Mesenchymal stem cell (in vitro differentiated cells and primary cell): ENCODE results near the gene DNAJC22.
"Not testable (repeated sequence)": the region's sequence is repeated elsewhere in the genome, so short reads cannot be mapped to it uniquely, and the experiment has no call there.

ENCODE experiments used
- DNase-seq: peaks from one replicate; pipeline ENCODE4 v3.0.0-alpha.2; 2013
- H2AFZ ChIP-seq: one replicate; pipeline ENCODE4 v1.6.1; 2013; ENCODE audit warnings: low read depth, mild to moderate bottlenecking, control low read depth, inconsistent platforms, low read length, moderate library complexity
- H2AK5ac ChIP-seq: 2 replicates; pipeline ENCODE4 v1.6.1; 2013; ENCODE audit warnings: low read length, moderate library complexity, mild to moderate bottlenecking, inconsistent platforms; ENCODE audit not compliant: severe bottlenecking
- H2BK120ac ChIP-seq: one replicate; pipeline ENCODE4 v1.6.1; 2013; ENCODE audit warnings: low read depth, mild to moderate bottlenecking, inconsistent platforms, low read length, moderate library complexity
- H2BK12ac ChIP-seq, 2 experiments: one replicate each; pipeline ENCODE4 v1.6.1; 2013; ENCODE audit warnings: inconsistent platforms in 2 of 2, low read length in 2 of 2, mild to moderate bottlenecking in 2 of 2, moderate library complexity in 2 of 2, control low read depth in 1 of 2
- H2BK15ac ChIP-seq: one replicate; pipeline ENCODE4 v1.6.1; 2013; ENCODE audit warnings: mild to moderate bottlenecking, low read depth, inconsistent platforms; ENCODE audit not compliant: poor library complexity, severe bottlenecking
- H2BK5ac ChIP-seq: 2 replicates; pipeline ENCODE4 v1.6.1; 2013; ENCODE audit warnings: low read depth, mild to moderate bottlenecking, low read length, control low read depth, inconsistent platforms; ENCODE audit not compliant: poor library complexity, severe bottlenecking
- H3K14ac ChIP-seq, 2 experiments: one replicate each; pipeline ENCODE4 v1.6.1; 2013; ENCODE audit warnings: inconsistent platforms in 2 of 2, low read length in 2 of 2, control low read depth in 1 of 2, mild to moderate bottlenecking in 1 of 2, moderate library complexity in 1 of 2
- H3K18ac ChIP-seq, 2 experiments: one replicate each; pipeline ENCODE4 v1.6.1; 2013; ENCODE audit warnings: inconsistent platforms in 2 of 2, low read length in 2 of 2, control low read depth in 1 of 2, low read depth in 1 of 2, mild to moderate bottlenecking in 1 of 2
- H3K23ac ChIP-seq, 2 experiments: one replicate each; pipeline ENCODE4 v1.6.1; 2013; ENCODE audit warnings: inconsistent platforms in 2 of 2, low read length in 2 of 2, mild to moderate bottlenecking in 2 of 2, moderate library complexity in 2 of 2, control low read depth in 1 of 2
- H3K27ac ChIP-seq: 2 replicates; pipeline ENCODE4 v1.5.1; 2013; ENCODE audit warnings: mild to moderate bottlenecking, moderate library complexity, low read length, control low read depth, inconsistent platforms; ENCODE audit not compliant: poor library complexity, severe bottlenecking
- H3K27me3 ChIP-seq, 2 experiments: 2 replicates each; pipeline versions ENCODE4 v1.6.1 to v1.7.0; 2013; ENCODE audit warnings: low read length in 2 of 2, mild to moderate bottlenecking in 2 of 2, moderate library complexity in 2 of 2, control low read depth in 1 of 2, inconsistent platforms in 1 of 2; ENCODE audit not compliant: control insufficient read depth in 1 of 2, insufficient read depth in 1 of 2
- H3K36me3 ChIP-seq, 2 experiments: 2 replicates each; pipeline versions ENCODE4 v1.6.1 to v1.7.0; 2013; ENCODE audit warnings: low read length in 2 of 2, control low read depth in 1 of 2, inconsistent platforms in 1 of 2, low read depth in 1 of 2, mild to moderate bottlenecking in 1 of 2; ENCODE audit not compliant: insufficient read depth in 2 of 2, control insufficient read depth in 1 of 2
- H3K4ac ChIP-seq, 2 experiments: one replicate each; pipeline ENCODE4 v1.6.1; 2013; ENCODE audit warnings: inconsistent platforms in 2 of 2, low read length in 2 of 2, mild to moderate bottlenecking in 2 of 2, moderate library complexity in 2 of 2, control low read depth in 1 of 2, low read depth in 1 of 2
- H3K4me1 ChIP-seq: 2 replicates; pipeline ENCODE4 v1.6.1; 2013; ENCODE audit warnings: low read depth, low read length, control low read depth; ENCODE audit not compliant: control insufficient read depth, insufficient read depth
- H3K4me2 ChIP-seq: 2 replicates; pipeline ENCODE4 v1.6.1; 2013; ENCODE audit warnings: low read length, mild to moderate bottlenecking, inconsistent platforms; ENCODE audit not compliant: poor library complexity, severe bottlenecking
- H3K4me3 ChIP-seq, 2 experiments: 2 replicates each; pipeline versions ENCODE4 v1.5.1 to v1.7.0; 2013; ENCODE audit warnings: low read length in 2 of 2, mild to moderate bottlenecking in 2 of 2, control low read depth in 1 of 2, low read depth in 1 of 2; ENCODE audit not compliant: insufficient read depth in 1 of 2
- H3K79me1 ChIP-seq: replicated peaks from 2 replicates; pipeline ENCODE4 v1.6.1; 2013; ENCODE audit warnings: mild to moderate bottlenecking, control low read depth, low read length, inconsistent platforms; ENCODE audit not compliant: poor library complexity, severe bottlenecking
- H3K9ac ChIP-seq: 2 replicates; pipeline ENCODE4 v1.7.0; 2013; ENCODE audit warnings: mild to moderate bottlenecking, low read length, moderate library complexity
- H3K9me3 ChIP-seq: 2 replicates; pipeline ENCODE4 v1.7.0; 2013; ENCODE audit warnings: mild to moderate bottlenecking, low read length; ENCODE audit not compliant: control insufficient read depth
- H4K8ac ChIP-seq: one replicate; pipeline ENCODE4 v1.6.1; 2013; ENCODE audit warnings: inconsistent platforms, mild to moderate bottlenecking, low read length, moderate library complexity
- H4K91ac ChIP-seq: one replicate; pipeline ENCODE4 v1.6.1; 2013; ENCODE audit warnings: mild to moderate bottlenecking, low read length, inconsistent platforms
- WGBS: methylation state at CpG from one replicate; pipeline ENCODE4 v1.1.7; 2013; ENCODE audit warnings: mixed read lengths; 5-methylcytosine and 5-hydroxymethylcytosine counted together

Gene DNAJC22

GRCh38 chr12:49314811-49315210 is 31.9 kb upstream of the DNAJC22 start:
- Histone ChIP-seq H3K4me3 (no peak overlapping the region), H4K8ac (no peak overlapping the region), H3K23ac (no peak overlapping the region), H3K14ac (no peak overlapping the region), H2BK120ac (no peak overlapping the region), H3K9me3 (no peaks in the 10 kb centered on the region), H2BK5ac (no peak overlapping the region), H3K27ac (no peak overlapping the region), H3K27me3 (peaks cover 0 to 3% of the 10 kb centered on the region in 2 experiments), H2AFZ (peak overlapping the region; percentile 14), H3K9ac (no peak overlapping the region), H2AK5ac (no peak overlapping the region), H2BK15ac (no peak overlapping the region), H3K79me1 (no peaks in the 10 kb centered on the region), H3K4ac (no peak overlapping the region), H3K4me1 (no peaks in the 10 kb centered on the region), H3K4me2 (no peak overlapping the region), H4K91ac (no peak overlapping the region), H3K36me3 (no peaks in the 10 kb centered on the region), H2BK12ac (no peak overlapping the region), H3K18ac (no peak overlapping the region)
- no peak for DNase-seq
- WGBS: 85% methylated on average over 1 of the region's 1 CpG

GRCh38 chr12:49317118-49317517 is 29.6 kb upstream of the DNAJC22 start:
- H3K4ac ChIP-seq, H3K36me3 ChIP-seq, H3K4me3 ChIP-seq, H2BK15ac ChIP-seq, H3K4me2 ChIP-seq, H4K91ac ChIP-seq, H3K14ac ChIP-seq, H3K9ac ChIP-seq, H2BK5ac ChIP-seq, H3K9me3 ChIP-seq, H3K27me3 ChIP-seq, H2BK120ac ChIP-seq, H3K18ac ChIP-seq, H2AK5ac ChIP-seq, H3K23ac ChIP-seq, H2BK12ac ChIP-seq, DNase-seq, H3K27ac ChIP-seq, H3K4me1 ChIP-seq, H4K8ac ChIP-seq, H3K79me1 ChIP-seq, H2AFZ ChIP-seq: not testable (repeated sequence)
- WGBS: over 99% methylated on average over 6 of the region's 10 CpGs

GRCh38 chr12:49320411-49321103 is 26.1 kb upstream of the DNAJC22 start:
- not testable (repeated sequence) for H2BK5ac ChIP-seq, H4K91ac ChIP-seq, DNase-seq, H2AK5ac ChIP-seq, H3K4ac ChIP-seq, H3K18ac ChIP-seq, H3K4me2 ChIP-seq, H3K36me3 ChIP-seq, H4K8ac ChIP-seq, H2BK12ac ChIP-seq, H2BK15ac ChIP-seq, H3K27ac ChIP-seq, H3K9me3 ChIP-seq, H3K27me3 ChIP-seq, H3K4me3 ChIP-seq, H2BK120ac ChIP-seq, H3K9ac ChIP-seq, H3K23ac ChIP-seq, H3K14ac ChIP-seq, H2AFZ ChIP-seq
- WGBS: 87% methylated on average over 9 of the region's 9 CpGs
- H3K4me1 ChIP-seq: peaks cover 13% of the 10 kb centered on the region
- H3K79me1 ChIP-seq: peaks cover 15% of the 10 kb centered on the region

- Histone ChIP-seq H3K79me1 (peaks cover 23% of the 10 kb centered on the region), H3K23ac (no peak overlapping the region), H3K4ac (peak overlapping the region in 1 of 2 experiments; percentile 53), H3K4me3 (peak overlapping the region; percentile 70 to 90), H3K18ac (no peak overlapping the region), H4K8ac (no peak overlapping the region), H3K9me3 (no peaks in the 10 kb centered on the region), H4K91ac (no peak overlapping the region), H3K36me3 (peaks cover 3 to 5% of the 10 kb centered on the region in 2 experiments), H3K4me1 (peaks cover 13% of the 10 kb centered on the region), H2AK5ac (no peak overlapping the region), H2BK5ac (no peak overlapping the region), H2BK12ac (no peak overlapping the region), H2BK120ac (no peak overlapping the region), H3K4me2 (peak overlapping the region; percentile 17), H3K14ac (no peak overlapping the region), H3K9ac (peak overlapping the region; percentile 92), H2AFZ (no peak overlapping the region), H2BK15ac (no peak overlapping the region), H3K27ac (no peak overlapping the region), H3K27me3 (no peaks in the 10 kb centered on the region)
- 67% methylated on average over 10 of the region's 12 CpGs for WGBS
- DNase-seq: no peak
Measured at GRCh38 chr12:49322367-49322707, 24.4 kb upstream of the DNAJC22 start.
